ENCODE results near the gene CWF19L1.

DNA sequence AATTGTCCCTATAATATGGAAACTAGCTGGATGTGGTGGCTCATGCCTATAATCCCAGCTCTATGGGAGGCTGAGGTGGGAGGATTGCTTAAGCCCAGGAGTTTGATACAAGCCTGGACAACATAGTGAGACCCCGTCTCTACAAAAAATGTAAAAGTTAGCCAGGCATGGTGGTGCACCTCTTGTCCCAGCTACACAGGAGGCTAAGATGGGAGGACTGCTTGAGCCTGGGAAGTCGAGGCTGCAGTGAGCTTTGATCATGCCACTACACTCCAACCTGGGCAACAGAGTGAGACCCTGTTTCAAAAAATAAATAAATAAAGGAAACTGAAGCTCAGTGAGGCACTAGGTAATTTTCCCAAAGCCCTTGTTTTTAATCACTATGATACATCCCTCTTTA, 65.9 kb downstream of the CWF19L1 start:
- TF ChIP-seq ZNF274 (IDR thresholded peaks at IDR 0.05; ENCODE audit: low read depth, low read length), result no peak
- no peak for TF ChIP-seq YY1 (IDR thresholded peaks at IDR 0.05; ENCODE audit: insufficient read depth, insufficient read length)
